Pons (tissue), 1 donor: ENCODE data around the gene EWSR1.

ENCODE experiments used
- DNase-seq: peaks from one replicate; pipeline ENCODE4 v3.0.0-alpha.2; 2016; ENCODE audit warnings: low spot score

The EWSR1 gene

GRCh38 chr22:29317827-29318454, 49.9 kb downstream of the EWSR1 start:
- no peak for DNase-seq

GRCh38 chr22:29319072-29319471, 51.0 kb downstream of the EWSR1 start:
- DNase-seq: no peak

GRCh38 chr22:29320546-29320945, 52.5 kb downstream of the EWSR1 start:
- peak; percentile 42 for DNase-seq

GRCh38 chr22:29323641-29324040, 55.6 kb downstream of the EWSR1 start:
- DNase-seq: no peak

GRCh38 chr22:29325356-29325755, 57.3 kb downstream of the EWSR1 start:
- no peak for DNase-seq

- no peak for DNase-seq
These were observed 57.8 kb downstream of the EWSR1 start for GRCh38 chr22:29325785-29326315.

- DNase-seq: no peak
These were observed 58.4 kb downstream of the EWSR1 start for GRCh38 chr22:29326481-29326880.

GRCh38 chr22:29327089-29327764, 59.2 kb downstream of the EWSR1 start:
- DNase-seq: no peak

- DNase-seq: no peak
These were observed 60.0 kb downstream of the EWSR1 start for GRCh38 chr22:29328055-29328454.

GRCh38 chr22:29328566-29329500, 60.8 kb downstream of the EWSR1 start:
- no peak for DNase-seq

- no peak for DNase-seq
These were observed 61.5 kb downstream of the EWSR1 start for GRCh38 chr22:29329581-29329980.

GRCh38 chr22:29330291-29330690, 62.2 kb downstream of the EWSR1 start:
- DNase-seq: no peak

- DNase-seq: no peak
These were observed 62.7 kb downstream of the EWSR1 start for GRCh38 chr22:29330753-29331152.

- DNase-seq: no peak
These were observed 63.1 kb downstream of the EWSR1 start for GRCh38 chr22:29331213-29331612.

GRCh38 chr22:29331658-29332300, 63.7 kb downstream of the EWSR1 start:
- no peak for DNase-seq

- no peak for DNase-seq
These were observed 64.9 kb downstream of the EWSR1 start for GRCh38 chr22:29332886-29333496.

GRCh38 chr22:29334148-29334547, 66.1 kb downstream of the EWSR1 start:
- DNase-seq: no peak

- DNase-seq: no peak
These were observed 66.8 kb downstream of the EWSR1 start for GRCh38 chr22:29334696-29335344.

- DNase-seq: no peak
These were observed 67.6 kb downstream of the EWSR1 start for GRCh38 chr22:29335656-29336055.

- DNase-seq: peak; percentile 49
These were observed 68.9 kb downstream of the EWSR1 start for GRCh38 chr22:29336751-29337490.
